ENCODE data around the gene ZNF608.

DNA sequence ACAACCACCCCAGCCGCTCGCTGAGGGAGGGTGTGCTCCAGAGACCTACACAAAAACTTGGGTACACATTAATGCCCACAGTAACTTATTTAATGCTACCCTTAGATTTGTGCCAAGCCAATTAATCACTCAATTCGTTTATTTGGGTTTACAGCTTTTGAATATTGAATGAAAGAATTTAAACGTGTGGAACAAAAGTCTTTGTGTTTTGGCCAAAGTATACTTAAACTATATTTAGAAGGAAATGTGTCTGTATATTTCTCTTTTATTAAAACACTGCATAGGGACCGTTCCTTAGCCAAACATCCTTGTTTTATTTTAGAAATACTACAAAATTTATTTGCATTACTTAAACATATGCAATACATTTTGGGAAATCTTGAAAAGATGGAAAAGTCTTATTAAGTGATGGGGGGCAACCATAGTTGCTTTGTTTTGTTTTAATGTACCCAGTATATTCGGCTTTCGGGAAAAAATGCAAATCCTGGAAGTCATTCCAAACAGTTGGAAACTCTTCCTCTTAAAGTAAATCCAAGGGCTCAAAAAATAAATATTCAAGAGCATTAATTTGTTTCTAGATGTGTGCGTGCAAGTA, 11.8 kb downstream of the ZNF608 start:
- no peak for TF ChIP-seq POLR2A (IDR thresholded peaks at IDR 0.05; ENCODE audit: extremely low read depth, insufficient read length)
- TF ChIP-seq CTCF (IDR thresholded peaks at IDR 0.05; ENCODE audit: low read depth, low read length) = no peak
